Occipital lobe (tissue), 2 donors: ENCODE results near the gene GAR1. TPM values are rescaled to one million over a fixed set of nuclear protein-coding genes. Genes with fewer than 3 reads are reported as not detected.
A peak's percentile ranks its signal among the peaks of the same experiment; 100 is the strongest.
"Not testable (repeated sequence)": the region's sequence is repeated elsewhere in the genome, so short reads cannot be mapped to it uniquely, and the experiment has no call there.

Experiments
- DNase-seq: peaks from one replicate; lab custom pipeline; 2025; lab: John Stamatoyannopoulos, UW
- total RNA-seq: library from RNA; depleted of rRNA; stranded (reverse); fragments of >200 nt; gene quantifications from one replicate; pipeline ENCODE4 v1.2.3, GENCODE V29; 2014

GAR1 gene
- 3.6 TPM for total RNA-seq

DNA sequence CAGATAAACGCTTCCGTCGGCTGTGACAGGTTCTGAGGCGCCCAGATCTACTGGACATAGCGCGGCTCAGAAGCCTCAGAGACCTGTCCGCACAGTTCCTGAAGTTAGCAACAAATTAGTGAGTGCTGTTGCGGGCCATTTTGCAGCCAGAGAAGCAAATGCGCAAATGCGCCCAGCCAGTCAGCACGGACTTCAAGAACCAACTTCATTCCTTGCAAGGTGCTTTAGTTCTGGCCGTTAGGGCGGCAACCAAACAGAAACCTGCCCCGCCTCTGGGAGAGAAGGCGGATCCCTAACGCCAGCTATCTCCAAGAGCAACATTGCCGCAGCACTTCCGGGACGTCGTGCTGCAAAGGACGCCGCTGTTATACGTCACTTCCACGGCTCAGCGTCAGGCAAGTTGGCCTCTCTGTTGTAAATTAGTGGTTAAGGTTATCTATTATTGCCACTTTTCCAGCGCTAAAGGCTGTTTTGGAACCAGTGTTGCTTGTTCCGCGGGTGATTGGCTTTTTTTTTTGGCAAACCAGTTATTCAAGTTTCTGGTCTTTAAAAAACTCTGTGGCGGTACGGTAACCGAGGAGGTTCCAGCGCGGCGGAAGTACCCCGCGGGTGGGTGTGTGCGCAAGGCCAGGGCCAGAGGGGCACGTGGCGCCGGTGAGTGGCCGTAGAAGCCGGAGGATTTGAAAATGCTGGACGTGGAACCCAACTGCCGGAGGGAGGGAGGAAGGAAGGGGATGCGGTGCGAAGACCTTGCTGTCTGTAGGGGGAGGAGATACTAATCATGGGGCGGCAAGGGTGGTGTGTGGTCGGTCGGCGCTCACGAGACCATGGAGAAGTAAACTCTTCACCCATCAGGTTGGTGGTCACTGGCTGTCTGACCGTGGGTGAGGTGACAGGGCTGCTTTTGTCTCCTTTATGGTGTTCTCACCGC, at the start of gene GAR1:
GAR1 (plus strand) TSS at position 612 of the 931 bp plus-strand sequence. CDS start 403 bp downstream, outside the sequence.
- peak; percentile 85 for DNase-seq

- DNase-seq = not testable (repeated sequence)
Measured at GRCh38 chr4:109782092-109782491, 33.5 kb upstream of the GAR1 start.

GRCh38 chr4:109786846-109787245, 28.7 kb upstream of the GAR1 start:
- no peak for DNase-seq

DNA sequence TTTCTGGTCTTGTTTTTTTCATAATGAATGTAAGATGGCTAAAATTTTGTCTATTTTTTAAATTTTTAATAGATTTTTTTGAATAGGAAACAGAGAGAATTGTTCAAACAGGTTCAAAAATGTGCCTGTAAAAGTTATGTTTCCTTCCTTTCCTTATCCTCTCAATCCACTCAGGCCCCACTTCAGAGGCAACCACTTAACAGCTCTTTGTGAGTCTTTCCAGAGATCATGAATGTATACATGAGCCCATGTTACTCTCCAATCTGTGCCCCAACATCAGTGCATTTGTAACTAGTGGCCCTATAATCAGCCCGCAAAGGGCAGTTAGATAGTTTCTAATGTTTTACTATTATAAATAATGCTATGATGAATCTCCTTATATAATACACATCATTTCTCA, 27.8 kb upstream of the GAR1 start:
- no peak for DNase-seq

GRCh38 chr4:109795059-109795458, 20.5 kb upstream of the GAR1 start:
- no peak for DNase-seq

- DNase-seq = no peak
Measured at GRCh38 chr4:109798866-109799265, 16.7 kb upstream of the GAR1 start.

DNA sequence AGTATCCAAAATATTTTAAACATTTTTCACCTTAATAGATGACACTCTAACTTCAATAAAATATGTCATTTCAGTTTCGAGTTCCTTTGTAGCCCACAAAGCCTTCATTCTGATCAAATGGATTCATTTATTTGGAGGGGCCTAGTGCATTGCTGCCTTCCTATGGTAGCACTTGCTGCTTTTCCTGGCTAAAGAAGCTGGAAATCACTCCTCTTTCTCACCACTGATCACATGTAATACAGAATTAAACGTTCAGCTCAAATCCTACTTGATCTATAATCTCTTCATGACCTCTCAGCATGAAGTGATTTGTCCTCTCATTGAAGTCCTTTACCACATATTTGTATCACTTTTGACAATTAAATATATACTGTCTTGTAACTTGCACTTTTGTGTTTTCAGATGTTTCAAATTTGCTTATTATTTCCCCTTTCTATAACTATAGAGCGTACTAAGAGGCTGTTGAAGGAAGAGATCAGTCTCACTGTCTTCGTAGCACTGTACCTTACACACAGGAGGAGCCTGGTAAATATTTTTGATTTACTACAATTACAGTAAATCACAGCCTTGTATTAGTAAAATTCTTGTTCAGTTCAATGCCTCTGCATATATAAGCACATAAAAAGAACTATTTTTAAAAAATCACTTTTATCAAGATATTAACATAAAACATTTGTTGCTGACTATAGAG, 14.3 kb upstream of the GAR1 start:
- no peak for DNase-seq

GRCh38 chr4:109801895-109802319, 13.7 kb upstream of the GAR1 start, which contains the start of gene CFI:
CFI (minus strand) TSS chr4:109801999; CDS start chr4:109801971, 28 bp downstream.
- DNase-seq = no peak

DNA sequence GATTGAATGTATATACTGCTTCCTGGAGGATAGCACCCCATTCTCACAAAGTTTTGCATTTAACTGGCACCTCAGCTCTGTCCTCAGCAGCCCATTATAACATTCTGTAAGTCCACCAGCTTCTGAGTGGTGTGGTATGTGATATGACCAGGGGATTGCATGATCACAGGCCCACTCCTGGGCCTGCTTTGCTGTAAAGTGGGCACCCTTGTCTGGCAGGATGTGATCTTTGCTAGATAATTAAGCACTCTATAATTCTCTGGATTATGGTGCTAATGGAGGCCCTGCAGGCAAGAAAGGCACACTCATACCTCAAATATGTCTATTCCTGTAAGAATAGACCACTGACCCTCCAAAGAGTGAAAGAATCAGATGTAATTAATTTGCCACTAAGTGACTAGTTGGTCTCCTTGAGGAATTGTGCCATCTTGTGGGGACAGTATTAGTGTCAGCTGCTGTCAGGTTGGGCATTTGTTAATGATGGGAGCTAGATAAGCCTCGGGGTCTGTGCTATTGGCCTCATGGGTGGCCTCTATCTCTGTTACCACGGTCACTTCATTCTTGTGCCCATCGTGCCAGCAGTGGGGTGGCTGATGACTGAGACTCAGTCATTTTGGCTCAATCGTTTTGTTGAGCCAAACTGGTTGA, 11.5 kb upstream of the GAR1 start:
- DNase-seq = no peak

DNA sequence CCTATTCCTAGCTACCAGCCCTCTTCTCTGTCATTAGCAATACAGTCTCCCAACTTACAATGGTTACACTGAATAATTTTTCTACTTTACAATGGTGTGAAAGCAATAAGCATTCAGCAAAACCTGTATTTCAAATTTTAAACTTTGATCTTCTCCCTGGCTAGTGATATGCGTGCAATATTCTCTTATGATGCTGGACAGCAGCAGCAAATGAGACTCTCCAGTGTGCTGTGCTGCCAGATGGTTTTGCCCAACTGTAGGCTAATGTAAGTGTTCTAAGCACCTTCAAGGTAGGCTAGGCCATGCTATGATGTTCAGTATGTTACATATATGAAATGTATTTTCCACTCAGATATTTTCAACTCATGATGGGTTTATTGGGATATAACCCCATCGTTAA, 5.9 kb upstream of the GAR1 start:
- no peak for DNase-seq

GRCh38 chr4:109810552-109811387, 4.8 kb upstream of the GAR1 start:
- no peak for DNase-seq

DNA sequence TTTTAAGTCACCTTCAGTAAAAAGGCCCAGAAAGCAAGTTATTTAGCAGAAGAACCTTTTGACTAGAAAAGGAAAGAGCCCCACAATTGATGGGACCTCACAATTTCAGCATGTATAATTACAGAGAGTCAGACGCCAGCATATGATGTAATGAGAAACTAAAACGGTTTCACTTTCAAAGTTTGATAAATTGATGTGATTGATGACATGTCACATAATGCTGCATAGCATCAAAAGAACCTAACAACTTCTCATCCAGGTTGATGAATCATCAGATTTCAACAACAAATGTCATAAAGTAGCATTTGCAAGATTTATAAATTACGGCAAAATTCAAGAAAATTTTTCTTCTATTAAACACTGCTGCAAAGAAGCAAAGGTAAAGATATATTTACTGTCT, 3.9 kb upstream of the GAR1 start:
- DNase-seq = no peak

- DNase-seq = no peak
Measured at GRCh38 chr4:109816082-109816442, 500 bp downstream of the GAR1 start.

DNA sequence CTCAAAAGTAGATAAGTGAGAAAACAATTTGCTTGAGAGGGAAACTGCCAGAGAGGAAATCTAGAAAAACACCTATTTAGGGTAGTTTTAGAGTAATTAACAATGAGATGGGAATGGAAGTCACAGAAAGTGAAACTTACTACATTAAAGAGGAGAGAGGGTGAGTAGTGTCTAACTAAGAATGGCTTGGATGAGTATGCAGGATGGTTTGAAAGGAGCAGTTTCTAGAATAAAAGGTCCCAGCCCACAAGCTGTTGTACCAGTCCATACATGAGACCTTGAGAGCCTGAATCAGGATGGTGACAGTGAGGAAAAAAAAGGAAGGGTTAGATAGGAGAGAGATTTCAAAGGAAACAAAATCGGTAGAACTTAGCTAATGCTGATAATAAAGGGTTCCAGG, 1.3 kb downstream of the GAR1 start:
- no peak for DNase-seq

- no peak for DNase-seq
Measured at GRCh38 chr4:109818268-109818667, 2.7 kb downstream of the GAR1 start.

DNA sequence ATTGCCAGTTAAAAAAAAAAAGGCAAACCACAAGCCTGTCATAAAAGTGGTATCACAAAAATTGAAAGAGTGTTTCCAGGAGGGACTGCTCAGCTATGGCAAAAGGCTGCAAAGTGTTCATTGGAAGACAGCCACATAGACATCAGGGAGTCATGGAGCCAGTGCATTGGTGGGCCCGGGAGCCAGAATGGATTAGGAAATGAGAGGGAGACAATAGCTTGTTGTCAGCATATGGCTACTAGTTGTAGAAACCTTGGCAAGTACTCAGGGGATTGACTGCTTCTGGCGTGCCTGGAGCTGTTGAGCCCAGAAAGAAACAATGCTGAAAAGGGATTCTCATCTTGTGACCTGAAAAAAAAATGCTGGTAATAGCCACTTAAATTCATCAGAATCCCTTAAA, 5.0 kb downstream of the GAR1 start:
- DNase-seq = no peak

DNA sequence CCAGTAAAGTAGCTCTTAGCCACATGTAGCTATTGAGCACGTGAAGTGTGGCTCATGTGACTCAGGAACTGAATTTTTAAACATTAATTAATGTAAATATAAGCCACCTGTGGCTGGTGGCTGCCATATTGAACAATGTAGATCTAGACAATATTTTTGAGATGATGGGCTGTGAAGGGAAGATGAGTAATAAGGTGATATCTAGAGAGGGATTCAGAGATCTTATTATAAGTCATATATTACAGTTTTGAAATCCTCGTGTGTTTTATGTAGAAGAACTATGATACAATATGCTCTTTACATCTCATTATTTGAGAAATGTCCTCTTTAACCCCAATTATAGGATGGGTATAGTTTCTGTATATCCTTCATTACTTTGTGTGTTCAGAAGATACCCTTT, 5.6 kb downstream of the GAR1 start:
- DNase-seq = no peak

DNA sequence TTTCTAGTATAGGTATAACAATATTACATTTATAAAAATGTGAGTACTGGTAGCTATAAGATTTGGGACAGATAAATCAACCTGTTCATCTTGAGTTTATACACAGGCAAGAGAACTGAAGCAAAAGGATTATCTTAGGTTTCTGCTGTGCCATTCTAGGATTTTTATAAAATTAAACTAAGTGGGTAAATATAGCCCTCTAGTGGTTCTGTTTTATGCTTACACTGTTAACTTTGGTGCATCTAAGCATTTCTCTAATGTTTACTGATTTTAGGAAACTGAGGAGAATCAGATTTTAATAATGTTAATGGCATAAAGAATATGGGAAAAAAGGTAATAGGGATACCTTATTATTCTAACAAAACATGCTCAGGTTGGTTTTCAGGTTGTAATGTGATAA, 11.2 kb downstream of the GAR1 start:
- no peak for DNase-seq

DNA sequence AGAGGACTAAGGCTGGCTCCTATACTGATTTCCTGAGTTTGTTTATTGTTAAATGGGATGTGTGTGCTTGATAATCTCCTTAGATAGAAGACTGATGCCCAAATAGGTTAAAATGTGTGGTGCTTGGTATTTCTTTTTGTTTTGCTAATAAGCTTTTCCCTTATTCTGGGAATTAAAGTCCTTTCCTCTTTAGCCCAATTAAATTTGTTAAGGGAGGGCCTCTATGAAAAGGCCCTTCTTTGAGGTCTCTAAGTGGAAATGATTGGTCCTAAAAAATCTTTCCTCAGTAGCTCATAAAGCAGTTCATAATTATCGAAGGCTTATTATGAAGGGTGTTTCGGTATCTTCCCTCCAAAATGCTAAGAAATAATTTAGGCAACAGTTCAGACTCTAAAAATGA, 12.1 kb downstream of the GAR1 start, which contains the start of gene RRH:
RRH (plus strand) TSS at position 301 of the 400 bp plus-strand sequence; CDS start at position 357, 56 bp downstream.
- DNase-seq = no peak

GRCh38 chr4:109833756-109834155, 18.2 kb downstream of the GAR1 start:
- no peak for DNase-seq

GRCh38 chr4:109836985-109837384, 21.4 kb downstream of the GAR1 start:
- DNase-seq = no peak
